OCI-LY3 (cell line): ENCODE results near the gene TPSD1.

Experiments used
- EZH2phosphoT487 ChIP-seq: fragments of 200-600 bp; shearing (Covaris generic); IDR thresholded peaks from 2 replicates; pipeline ENCODE4 v1.6.1; 2018; ENCODE audit warnings: antibody characterized with exemption, mixed run types, low read depth
- TF ChIP-seq, protein P1 (sequence below): fragments of 200-600, 300-600 bp; sonication (generic); IDR thresholded peaks from 2 replicates; pipeline ENCODE4 v1.5.1; 2014; ENCODE audit warnings: antibody characterized with exemption, low read length, low read depth

DNA sequence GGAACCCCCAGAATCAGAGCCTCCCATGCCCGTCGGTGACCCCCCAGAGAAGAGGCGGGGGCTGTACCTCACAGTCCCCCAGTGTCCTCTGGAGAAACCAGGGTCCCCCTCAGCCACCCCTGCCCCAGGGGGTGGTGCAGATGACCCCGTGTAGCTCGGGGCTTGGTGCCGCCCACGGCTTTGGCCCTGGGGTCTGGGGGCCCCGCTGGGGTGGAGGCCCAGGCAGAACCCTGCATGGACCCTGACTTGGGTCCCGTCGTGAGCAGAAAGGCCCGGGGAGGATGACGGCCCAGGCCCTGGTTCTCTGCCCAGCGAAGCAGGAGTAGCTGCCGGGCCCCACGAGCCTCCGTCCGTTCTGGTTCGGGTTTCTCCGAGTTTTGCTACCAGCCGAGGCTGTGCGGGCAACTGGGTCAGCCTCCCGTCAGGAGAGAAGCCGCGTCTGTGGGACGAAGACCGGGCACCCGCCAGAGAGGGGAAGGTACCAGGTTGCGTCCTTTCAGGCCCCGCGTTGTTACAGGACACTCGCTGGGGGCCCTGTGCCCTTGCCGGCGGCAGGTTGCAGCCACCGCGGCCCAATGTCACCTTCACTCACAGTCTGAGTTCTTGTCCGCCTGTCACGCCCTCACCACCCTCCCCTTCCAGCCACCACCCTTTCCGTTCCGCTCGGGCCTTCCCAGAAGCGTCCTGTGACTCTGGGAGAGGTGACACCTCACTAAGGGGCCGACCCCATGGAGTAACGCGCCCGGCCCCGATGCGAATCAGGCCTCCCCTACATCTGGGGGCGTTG is 34.8 kb upstream of the TPSD1 start:
- TF ChIP-seq, protein P1, sequence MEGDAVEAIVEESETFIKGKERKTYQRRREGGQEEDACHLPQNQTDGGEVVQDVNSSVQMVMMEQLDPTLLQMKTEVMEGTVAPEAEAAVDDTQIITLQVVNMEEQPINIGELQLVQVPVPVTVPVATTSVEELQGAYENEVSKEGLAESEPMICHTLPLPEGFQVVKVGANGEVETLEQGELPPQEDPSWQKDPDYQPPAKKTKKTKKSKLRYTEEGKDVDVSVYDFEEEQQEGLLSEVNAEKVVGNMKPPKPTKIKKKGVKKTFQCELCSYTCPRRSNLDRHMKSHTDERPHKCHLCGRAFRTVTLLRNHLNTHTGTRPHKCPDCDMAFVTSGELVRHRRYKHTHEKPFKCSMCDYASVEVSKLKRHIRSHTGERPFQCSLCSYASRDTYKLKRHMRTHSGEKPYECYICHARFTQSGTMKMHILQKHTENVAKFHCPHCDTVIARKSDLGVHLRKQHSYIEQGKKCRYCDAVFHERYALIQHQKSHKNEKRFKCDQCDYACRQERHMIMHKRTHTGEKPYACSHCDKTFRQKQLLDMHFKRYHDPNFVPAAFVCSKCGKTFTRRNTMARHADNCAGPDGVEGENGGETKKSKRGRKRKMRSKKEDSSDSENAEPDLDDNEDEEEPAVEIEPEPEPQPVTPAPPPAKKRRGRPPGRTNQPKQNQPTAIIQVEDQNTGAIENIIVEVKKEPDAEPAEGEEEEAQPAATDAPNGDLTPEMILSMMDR = no peak
- no peak for TF ChIP-seq EZH2phosphoT487
